Measurements from ENCODE around the gene RBM19.
A peak's percentile ranks its signal among the peaks of the same experiment; 100 is the strongest.
"Not testable (repeated sequence)": the region's sequence is repeated elsewhere in the genome, so short reads cannot be mapped to it uniquely, and the experiment has no call there.

The RBM19 gene

DNA sequence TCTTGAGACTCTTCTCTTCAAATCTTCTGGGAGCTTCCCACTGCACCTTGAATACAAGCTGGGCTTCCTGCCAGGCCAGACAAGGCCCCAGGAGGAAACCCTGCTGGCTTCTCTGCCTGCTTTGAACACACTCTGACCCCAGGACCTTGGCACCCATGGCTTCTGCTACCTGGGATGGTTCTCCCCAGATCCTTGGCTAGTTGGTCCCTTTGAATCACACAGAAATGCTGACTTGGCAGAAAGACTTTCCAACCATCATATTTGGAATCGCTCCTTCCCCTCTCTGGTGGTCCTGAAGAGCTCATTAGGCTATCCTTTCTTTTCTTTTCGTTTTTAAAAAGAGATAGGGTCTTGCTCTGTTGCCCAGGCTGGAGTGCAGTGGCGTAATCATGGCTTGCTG lies 132.7 kb downstream of the RBM19 start:
- no peak for DNase-seq (ENCODE audit: low read depth, low spot score)

- DNase-seq (ENCODE audit: low read depth, low spot score): no peak
Observed at GRCh38 chr12:113831476-113831875, 134.6 kb downstream of the RBM19 start.

- DNase-seq (ENCODE audit: low read depth, low spot score): no peak
Observed at GRCh38 chr12:113831016-113831415, 135.1 kb downstream of the RBM19 start.

GRCh38 chr12:113829212-113829611 lies 136.9 kb downstream of the RBM19 start:
- DNase-seq (ENCODE audit: low read depth, low spot score): no peak

GRCh38 chr12:113827539-113828114 lies 138.5 kb downstream of the RBM19 start:
- no peak for DNase-seq (ENCODE audit: low read depth, low spot score)

DNA sequence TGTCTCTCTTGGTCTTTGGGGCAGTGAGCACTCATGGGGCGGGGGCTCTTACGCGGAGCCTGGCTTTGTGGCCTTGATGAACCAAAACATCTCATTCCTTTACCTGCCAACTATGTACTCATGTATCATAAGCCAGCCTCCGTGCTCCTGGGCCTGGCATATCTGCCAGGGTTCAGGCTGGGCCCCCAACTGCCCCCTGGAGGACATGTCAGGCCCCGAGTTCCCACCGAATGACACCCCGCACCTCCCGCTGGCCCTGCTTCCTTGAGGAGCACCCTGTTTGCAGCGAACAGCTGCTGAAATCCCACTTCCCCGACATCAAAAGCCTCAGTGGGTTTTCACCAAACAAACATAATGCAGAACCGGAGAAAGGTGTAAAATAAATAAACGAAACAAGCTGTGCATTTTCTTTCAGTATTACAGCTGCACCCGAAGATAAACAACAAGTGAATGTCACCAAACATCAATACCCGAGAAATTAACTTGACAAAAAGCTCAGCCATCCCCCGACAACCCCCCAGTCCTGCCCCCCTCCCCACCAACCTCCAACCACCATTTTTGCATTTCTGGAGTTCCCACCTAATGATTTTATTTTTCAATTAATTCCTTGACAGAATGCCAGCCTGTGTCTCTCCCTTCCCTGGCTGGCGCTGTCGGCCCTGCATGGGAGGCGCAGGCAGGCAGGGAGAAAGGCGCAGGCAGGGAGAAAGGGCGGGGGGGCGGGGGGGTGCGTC lies 139.2 kb downstream of the RBM19 start:
- DNase-seq (ENCODE audit: low read depth, low spot score): no peak

- DNase-seq (ENCODE audit: low read depth, low spot score): no peak
Observed at GRCh38 chr12:113825705-113826104, 140.4 kb downstream of the RBM19 start.

- DNase-seq (ENCODE audit: low read depth, low spot score): no peak
Observed at GRCh38 chr12:113823816-113824215, 142.3 kb downstream of the RBM19 start.

DNA sequence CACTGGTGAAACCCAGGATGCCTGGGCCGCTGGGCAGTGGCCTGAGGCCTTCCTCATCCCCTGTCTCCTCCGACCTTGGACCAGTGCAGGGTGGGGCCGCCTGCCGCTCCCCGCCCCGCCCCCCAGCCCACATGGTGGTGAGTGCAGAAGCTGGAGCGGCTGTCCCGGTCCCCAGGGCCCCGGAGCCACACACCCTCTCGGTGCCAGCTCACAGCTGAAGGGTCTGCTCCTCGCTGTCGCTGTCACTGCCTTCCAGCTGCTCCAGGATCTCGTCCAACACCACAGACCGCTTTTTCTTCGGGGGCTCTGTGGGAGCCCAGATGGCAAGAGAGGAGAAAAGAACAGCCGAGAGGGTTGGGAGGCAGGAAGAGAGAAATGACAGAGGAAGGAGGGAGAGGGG lies 143.1 kb downstream of the RBM19 start:
- no peak for DNase-seq (ENCODE audit: low read depth, low spot score)

GRCh38 chr12:113820842-113821241 lies 145.3 kb downstream of the RBM19 start:
- DNase-seq (ENCODE audit: low read depth, low spot score): no peak

DNA sequence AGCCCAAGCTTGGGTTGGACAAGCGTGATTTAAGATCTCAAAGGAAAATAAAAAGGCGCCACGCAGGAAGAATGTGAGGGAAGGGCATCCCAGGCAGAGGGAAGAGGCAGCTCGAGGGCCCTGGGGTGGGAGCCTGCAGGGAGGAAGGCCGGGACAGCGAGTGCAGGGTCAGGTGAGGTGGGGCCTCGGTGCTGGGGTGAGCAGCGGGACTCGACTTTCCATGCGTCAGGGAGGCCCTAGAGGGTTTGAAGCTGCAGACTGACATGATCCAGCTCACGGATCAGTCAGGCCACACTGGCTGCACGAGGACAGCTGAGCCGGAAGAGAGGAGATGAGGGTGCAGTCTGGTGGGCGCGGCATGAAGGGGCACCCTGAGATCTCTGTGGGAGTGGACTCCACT lies 145.8 kb downstream of the RBM19 start:
- DNase-seq (ENCODE audit: low read depth, low spot score): no peak

DNA sequence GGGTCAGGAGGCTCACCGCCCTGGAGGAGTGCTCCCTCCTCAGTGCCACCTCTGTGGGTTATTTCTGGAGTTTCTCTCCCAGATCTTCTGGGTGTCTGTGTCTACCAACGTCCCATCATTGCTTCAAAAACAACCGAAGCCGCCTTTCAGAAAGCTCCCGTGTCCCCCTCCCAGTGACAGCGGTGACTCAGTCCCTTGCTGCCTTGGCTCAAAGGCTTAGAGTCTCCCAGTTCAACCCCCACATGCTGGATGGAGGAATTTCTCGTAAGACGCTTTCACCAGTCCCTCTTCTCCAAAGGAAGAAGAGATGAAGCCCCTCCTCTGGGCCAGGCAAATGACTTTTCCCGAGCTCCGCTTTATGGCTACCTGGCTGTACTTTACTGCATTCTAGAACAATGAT lies 146.6 kb downstream of the RBM19 start:
- no peak for DNase-seq (ENCODE audit: low read depth, low spot score)

GRCh38 chr12:113818833-113819232 lies 147.3 kb downstream of the RBM19 start:
- peak; percentile 12 for DNase-seq (ENCODE audit: low read depth, low spot score)

DNA sequence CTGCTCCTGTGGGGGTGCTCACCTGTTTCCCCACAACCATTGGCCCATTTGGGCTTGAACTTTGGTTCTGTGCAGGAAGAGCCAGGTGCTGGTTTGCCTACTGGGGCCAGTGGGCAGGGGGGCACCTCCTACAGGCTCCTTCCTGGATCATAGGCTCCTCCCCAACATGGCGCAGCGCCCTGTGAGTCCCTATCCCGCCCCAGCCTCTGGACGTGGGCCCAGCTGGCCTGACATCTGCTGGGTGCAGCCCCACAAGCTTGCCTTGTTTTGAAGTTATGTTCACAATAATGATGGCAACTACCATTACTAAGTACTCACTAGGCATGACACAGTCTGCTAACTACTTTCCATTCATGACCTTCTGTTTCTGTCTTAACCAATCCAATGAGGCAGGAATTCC lies 147.8 kb downstream of the RBM19 start:
- no peak for DNase-seq (ENCODE audit: low read depth, low spot score)

GRCh38 chr12:113816866-113817265 lies 149.3 kb downstream of the RBM19 start:
- DNase-seq (ENCODE audit: low read depth, low spot score): no peak

DNA sequence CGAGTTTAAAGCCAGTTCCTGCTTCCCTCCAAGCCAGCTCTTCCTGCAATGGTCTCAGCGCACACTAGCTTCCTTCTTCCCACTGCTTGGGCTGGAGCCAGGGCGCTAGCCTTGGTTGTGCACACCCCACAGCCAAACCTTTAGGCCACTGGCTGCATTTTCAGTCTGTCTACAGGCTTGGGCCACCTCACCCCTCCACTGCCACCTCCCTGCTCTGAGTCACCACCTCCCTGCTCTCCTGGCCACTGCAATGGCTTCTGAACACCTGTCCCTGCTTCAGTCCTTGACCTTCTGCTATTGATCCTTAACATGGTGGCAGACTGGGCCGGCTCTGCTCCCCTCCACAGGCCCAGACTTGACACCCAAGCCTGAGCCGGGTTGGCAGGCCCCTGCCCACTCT lies 151.1 kb downstream of the RBM19 start:
- DNase-seq (ENCODE audit: low read depth, low spot score): no peak

- no peak for DNase-seq (ENCODE audit: low read depth, low spot score)
Observed at GRCh38 chr12:113813229-113813541, 152.9 kb downstream of the RBM19 start.

DNA sequence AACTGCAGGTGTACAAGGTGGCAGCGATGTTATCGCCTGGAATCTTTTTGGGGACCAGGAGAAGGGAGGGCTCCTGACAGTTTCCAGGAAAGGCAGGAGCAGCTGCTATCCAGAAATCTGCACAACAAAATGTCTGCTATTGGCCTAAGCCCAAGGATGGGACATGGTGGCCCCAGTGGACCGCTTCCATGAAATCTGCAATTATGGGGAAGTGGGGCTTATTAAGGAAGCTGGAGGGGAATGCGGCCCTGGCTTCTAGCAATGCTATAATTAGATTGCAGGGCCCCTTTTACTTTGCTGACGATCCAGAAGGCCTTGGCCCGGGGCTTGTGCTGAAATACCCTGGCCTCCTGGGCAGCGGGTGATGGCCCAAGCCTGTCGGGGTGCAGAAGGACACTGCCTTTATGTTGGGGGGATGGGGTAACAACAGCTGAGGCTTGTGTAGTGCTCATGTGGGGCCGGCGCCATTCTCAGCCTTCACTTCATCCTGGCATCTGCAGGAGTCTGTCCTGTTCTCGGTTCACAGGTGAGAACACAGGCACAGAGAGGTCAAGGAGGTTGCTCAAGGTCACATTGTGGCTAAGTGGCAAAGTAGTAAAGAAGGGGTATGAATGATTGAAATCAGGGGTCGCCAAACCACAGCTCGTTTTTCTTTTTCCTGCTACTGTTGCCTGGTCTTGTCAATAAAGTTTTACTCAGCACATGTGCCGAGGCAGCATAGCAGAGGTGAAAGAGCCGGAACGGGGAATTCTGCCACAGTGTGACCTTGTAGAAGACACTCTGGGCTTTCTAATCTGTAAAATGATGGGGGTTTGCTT lies 153.5 kb downstream of the RBM19 start:
- no peak for DNase-seq (ENCODE audit: low read depth, low spot score)

DNA sequence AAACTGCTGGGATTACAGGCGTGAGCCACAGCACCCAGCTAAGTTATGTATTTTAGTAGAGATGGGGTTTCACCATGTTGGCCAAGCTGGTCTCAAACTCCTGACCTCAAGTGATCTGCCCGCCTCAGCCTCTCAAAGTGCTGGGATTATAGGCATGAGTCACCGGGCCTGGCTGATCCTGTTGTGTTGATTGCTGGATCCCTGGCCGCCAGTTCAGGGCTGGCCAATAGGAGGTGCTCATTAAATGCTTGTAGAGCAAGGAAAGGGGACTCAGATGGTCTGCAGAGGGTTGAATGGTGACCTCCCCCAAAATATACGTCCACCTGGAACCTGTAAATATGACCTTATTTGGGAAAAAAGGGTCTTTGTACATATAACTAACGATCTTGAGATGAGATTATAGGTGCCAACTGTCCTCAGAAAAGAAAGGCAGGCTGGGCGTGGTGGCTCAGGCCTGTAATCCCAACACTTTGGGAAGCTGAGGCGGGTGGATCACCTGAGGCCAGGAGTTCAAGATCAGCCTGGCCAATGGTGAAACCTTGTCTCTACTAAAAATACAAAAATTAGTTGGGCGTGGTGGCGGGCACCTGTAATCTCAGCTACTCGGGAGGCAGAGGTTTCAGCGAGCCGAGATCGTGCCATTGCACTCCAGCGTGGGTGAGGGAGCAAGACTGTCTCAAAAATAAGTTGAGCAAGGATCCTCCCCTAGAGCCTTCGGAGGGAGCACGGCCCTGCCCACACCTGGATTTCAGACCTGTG lies 156.5 kb downstream of the RBM19 start:
- not testable (repeated sequence) for DNase-seq (ENCODE audit: low read depth, low spot score)

DNA sequence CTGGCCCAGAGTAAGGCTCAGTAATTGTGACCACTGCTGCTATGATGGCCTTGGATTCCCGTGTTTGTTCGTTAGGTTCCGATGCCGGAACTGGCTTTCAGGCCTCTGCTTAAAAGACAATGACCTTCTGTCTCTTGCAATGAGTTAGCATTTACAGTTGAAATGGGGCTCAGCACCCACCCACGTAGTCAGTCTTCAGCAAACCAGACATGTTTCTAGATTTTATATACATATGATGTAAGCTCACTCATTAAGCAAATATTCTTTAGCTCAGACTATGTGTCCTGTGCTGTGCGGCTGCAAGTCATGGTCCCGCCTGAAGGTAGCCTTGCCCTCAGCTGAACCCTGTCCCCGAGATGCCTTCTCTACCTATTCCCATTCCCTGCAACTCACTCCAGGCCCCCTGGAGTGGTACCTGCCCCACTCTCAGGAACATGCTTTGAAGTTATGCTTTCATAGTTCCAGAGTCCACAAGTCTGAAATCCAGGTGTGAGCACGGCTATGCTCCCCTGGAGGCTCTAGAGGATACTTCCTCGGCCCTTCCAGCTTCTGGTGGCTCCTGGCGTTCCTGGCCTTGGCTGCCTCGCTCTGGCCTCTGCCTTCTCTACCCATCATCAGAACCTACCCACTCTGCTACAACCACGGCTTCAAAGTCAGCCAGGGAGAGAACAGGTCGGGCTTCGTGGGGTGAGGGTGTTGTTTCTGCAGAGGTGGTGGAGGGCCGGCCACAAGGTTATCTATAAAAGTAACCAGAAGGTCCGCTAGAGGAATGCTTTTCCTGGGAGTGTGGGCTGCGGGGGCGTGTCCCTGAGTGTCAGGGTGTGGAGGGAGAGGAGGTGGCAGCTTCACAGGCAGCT lies 157.8 kb downstream of the RBM19 start:
- DNase-seq (ENCODE audit: low read depth, low spot score): no peak

- no peak for DNase-seq (ENCODE audit: low read depth, low spot score)
Observed at GRCh38 chr12:113805673-113806072, 160.5 kb downstream of the RBM19 start.

All from iPS DF 19.7 (cell line).